Calu3 (cell line): ENCODE measurements around the gene ATMIN. TPM values are rescaled to one million over a fixed set of nuclear protein-coding genes. Genes with fewer than 3 reads are reported as not detected.
A peak's percentile ranks its signal among the peaks of the same experiment; 100 is the strongest.

Source experiments
- BruUV-seq: library from RNA; stranded (reverse); fragments of 400-500 nt; replicated peaks from 2 replicates; lab custom pipeline; 2021; lab: Mats Ljungman, UMichigan
- CTCF ChIA-PET: fragments of 300-600 bp; sonication (Branson Sonifier 250); formaldehyde crosslinking; loops from one replicate; lab custom pipeline; 2022; ENCODE audit warnings: antibody characterized with exemption; lab: Charles Lee
- DNase-seq: peaks from one replicate; pipeline ENCODE4 v3.0.0; 2022
- H3K27ac Mint-ChIP-seq: one replicate; pipeline ENCODE4 v1.8.0; 2022; ENCODE audit warnings: mixed read lengths; ENCODE audit not compliant: unreplicated experiment
- H3K27me3 Mint-ChIP-seq: one replicate; pipeline ENCODE4 v1.8.0; 2022; ENCODE audit warnings: mixed read lengths; ENCODE audit not compliant: unreplicated experiment
- H3K36me3 Mint-ChIP-seq: one replicate; pipeline ENCODE4 v1.8.0; 2022; ENCODE audit warnings: mild to moderate bottlenecking, moderate library complexity, mixed read lengths; ENCODE audit not compliant: insufficient read depth, unreplicated experiment
- H3K4me1 Mint-ChIP-seq: one replicate; pipeline ENCODE4 v1.8.0; 2022; ENCODE audit warnings: mild to moderate bottlenecking, low read depth, mixed read lengths; ENCODE audit not compliant: unreplicated experiment
- H3K4me3 Mint-ChIP-seq: one replicate; pipeline ENCODE4 v1.8.0; 2022; ENCODE audit warnings: mild to moderate bottlenecking, low read depth, moderate library complexity, mixed read lengths; ENCODE audit not compliant: unreplicated experiment
- H3K9me3 Mint-ChIP-seq: one replicate; pipeline ENCODE4 v1.8.0; 2022; ENCODE audit warnings: low read depth, mixed read lengths; ENCODE audit not compliant: unreplicated experiment
- intact Hi-C: fragments of 100-400 bp; cut with micrococcal nuclease; formaldehyde crosslinking; loops from one replicate; pipeline ENCODE4 v1.10.0; 2022; ENCODE audit not compliant: unreplicated experiment
- total RNA-seq: library from RNA; stranded (reverse); gene quantifications from 2 replicates; pipeline ENCODE4 v1.2.3, GENCODE V29; 2022
- TF ChIP-seq, protein P1 (sequence below): fragments of 200-600 bp; IDR thresholded peaks from one replicate; pipeline ENCODE4 v1.8.0; 2022; ENCODE audit warnings: antibody characterized with exemption; ENCODE audit not compliant: unreplicated experiment

Gene ATMIN
- total RNA-seq, 1 experiment from 2014 or later = 64.3 TPM

DNA sequence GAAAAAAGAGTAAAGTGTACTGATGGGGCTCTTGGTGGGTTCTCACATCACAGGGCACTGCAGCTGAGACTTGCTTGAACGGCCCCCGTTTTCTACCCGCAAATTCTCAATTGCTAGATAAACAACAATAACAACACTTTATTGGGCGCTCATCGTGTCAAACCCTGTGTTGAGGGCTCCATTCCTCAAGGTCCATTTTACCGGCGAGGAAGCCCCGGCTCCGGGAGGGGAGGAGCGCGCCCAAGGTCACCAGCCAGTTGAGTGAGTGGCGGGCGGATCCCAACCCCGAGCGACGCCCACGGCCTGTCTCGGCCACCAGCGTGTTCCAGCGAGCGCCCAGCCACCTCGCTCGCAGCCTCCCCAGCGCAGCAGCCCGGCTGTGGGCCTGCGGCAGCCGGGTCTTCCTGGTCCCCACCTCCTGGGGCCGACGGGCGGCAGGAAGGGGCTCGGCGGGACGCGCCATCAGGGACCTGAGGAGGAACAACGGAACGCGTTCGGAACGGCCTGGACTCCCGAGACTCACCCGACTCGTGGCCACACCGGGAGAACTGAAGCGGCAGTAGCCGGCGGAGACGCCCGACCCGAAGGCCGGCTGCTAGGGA, 29.3 kb upstream of the ATMIN start:
- intact Hi-C loops = loop anchor here (5.0 to 10.0 kb wide), 2 partner anchors 74 to 718 kb away; no protein-coding TSS in a partner anchor
- no TSS peak for BruUV-seq
- H3K27ac Mint-ChIP-seq = peak overlapping the region; percentile 99
- peaks cover 37% of the 10 kb centered on the region for H3K4me1 Mint-ChIP-seq
- CTCF ChIA-PET = interaction anchor here (0.9 kb wide), 1 partner anchor 29 kb away, joined by 9 read pairs; the partner anchor contains the start of gene ATMIN
- peaks cover 61% of the 10 kb centered on the region for H3K36me3 Mint-ChIP-seq
- peak overlapping the region; percentile 95 for H3K4me3 Mint-ChIP-seq
- no peaks in the 10 kb centered on the region for H3K27me3 Mint-ChIP-seq
- DNase-seq = peak; percentile 80
- no peaks in the 10 kb centered on the region for H3K9me3 Mint-ChIP-seq
- TF ChIP-seq, protein P1, sequence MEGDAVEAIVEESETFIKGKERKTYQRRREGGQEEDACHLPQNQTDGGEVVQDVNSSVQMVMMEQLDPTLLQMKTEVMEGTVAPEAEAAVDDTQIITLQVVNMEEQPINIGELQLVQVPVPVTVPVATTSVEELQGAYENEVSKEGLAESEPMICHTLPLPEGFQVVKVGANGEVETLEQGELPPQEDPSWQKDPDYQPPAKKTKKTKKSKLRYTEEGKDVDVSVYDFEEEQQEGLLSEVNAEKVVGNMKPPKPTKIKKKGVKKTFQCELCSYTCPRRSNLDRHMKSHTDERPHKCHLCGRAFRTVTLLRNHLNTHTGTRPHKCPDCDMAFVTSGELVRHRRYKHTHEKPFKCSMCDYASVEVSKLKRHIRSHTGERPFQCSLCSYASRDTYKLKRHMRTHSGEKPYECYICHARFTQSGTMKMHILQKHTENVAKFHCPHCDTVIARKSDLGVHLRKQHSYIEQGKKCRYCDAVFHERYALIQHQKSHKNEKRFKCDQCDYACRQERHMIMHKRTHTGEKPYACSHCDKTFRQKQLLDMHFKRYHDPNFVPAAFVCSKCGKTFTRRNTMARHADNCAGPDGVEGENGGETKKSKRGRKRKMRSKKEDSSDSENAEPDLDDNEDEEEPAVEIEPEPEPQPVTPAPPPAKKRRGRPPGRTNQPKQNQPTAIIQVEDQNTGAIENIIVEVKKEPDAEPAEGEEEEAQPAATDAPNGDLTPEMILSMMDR = no peak

DNA sequence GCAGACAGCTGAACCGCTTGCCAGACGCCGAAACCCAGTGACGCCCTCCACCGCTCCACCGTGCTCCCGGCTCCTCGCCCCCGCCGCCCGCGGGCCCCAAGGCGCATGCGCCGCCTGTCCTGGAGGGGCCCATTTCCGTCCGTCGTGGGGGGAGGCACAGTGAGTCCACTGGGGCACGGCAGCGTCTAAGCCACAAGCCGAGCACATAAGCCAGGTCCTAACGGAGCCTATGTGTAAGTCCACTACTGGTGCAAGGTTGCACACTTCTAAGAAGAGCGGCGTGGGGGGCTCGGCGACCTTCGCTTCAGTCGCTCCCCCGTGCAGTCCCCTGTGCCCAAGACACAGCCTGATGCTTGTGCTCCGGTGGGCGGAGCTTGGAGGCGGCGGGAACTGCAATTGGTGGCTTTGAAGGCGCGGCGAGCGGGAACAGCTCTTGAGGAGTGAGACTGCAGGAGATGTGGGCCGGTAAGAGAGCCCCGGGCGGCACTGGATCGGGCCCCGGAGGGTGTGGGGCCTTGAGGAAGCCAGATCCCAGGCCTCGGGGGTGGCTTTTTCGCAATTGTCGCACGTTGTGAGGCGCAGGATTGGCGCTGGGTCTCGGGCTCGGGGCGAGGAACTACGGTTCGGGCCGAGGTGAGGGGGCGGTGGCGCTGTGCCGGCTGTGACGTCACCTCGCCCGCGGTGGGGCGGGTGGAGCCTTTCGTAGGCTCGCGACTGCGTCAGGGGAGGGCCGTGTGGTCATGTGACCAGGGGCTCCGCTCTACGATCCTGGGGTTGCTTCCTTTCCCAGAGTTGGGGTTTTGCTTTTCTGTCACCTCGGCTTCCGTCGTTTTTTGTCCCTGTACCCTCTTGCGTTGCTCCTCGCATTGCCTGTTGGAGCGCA, 28.6 kb upstream of the ATMIN start, which contains the start of the genes CENPN and CMC2:
TSS of gene CENPN (plus strand) at position 402 of the 883 bp plus-strand sequence. CDS start 4,726 bp downstream, outside the sequence.
TSS of gene CMC2 (minus strand) at position 73 of the 883 bp plus-strand sequence. CDS start 9,491 bp downstream, outside the sequence.
- H3K27me3 Mint-ChIP-seq = no peaks in the 10 kb centered on the region
- no peaks in the 10 kb centered on the region for H3K9me3 Mint-ChIP-seq
- H3K4me3 Mint-ChIP-seq = peak within 1 kb of the TSS; percentile 95
- CTCF ChIA-PET = interaction anchor here (0.6 to 0.9 kb wide), 2 partner anchors 29 to 197 kb away, joined by 3 to 9 read pairs; partner anchors contain the start of gene ATMIN
- BruUV-seq = no TSS peak
- H3K4me1 Mint-ChIP-seq = peaks cover 29% of the 10 kb centered on the region
- peak; percentile 98 for DNase-seq
- intact Hi-C loops = loop anchor here (5.0 to 10.0 kb wide), 2 partner anchors 75 to 718 kb away; no protein-coding TSS in a partner anchor
- peaks cover 59% of the 10 kb centered on the region for H3K36me3 Mint-ChIP-seq
- TF ChIP-seq, protein P1 = no peak
- peak within 1 kb of the TSS; percentile 99 for H3K27ac Mint-ChIP-seq

DNA sequence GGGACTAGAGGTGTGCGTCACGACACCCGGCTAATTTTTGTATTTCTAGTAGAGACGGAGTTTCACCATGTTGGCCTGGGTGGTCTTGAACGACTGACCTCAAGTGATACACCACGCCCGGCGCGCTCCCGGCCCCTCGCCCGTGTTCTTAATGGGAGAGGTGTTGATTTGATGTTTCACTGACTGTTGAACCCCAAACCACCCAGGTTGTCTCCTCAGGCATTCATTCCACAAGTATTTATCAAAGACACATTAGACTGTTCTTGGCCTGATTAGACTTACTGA, 27.2 kb upstream of the ATMIN start:
- Mint-ChIP-seq H3K27ac (peak overlapping the region; percentile 99), H3K4me1 (peaks cover 16% of the 10 kb centered on the region), H3K4me3 (peak overlapping the region; percentile 95), H3K36me3 (peaks cover 68% of the 10 kb centered on the region), H3K27me3 (no peaks in the 10 kb centered on the region), H3K9me3 (no peaks in the 10 kb centered on the region)
- DNase-seq = no peak
- no TSS peak for BruUV-seq
- intact Hi-C loops = loop anchor here (5.0 to 10.0 kb wide), 2 partner anchors 76 to 716 kb away; no protein-coding TSS in a partner anchor
- TF ChIP-seq, protein P1 = no peak
- CTCF ChIA-PET = interaction anchor here (0.6 kb wide), 1 partner anchor 84 kb away, joined by 4 read pairs; no protein-coding TSS in a partner anchor

DNA sequence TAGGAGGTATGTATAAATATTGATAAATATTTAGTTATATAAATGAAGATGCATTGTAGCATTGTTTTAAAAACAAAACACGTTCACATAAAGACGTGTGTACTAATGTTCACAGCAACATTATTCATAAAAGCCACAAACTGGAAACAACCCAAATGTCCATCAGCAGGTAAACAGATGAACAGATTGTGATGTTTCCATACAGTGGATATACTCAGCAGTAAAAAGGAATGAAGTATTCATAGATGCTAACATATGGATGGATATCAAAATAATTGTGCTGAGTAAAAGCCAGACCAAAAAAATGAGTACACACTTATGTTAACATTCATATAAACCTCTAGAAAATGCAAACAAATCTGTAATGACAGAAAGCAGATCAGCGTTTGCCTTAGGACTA, 22.7 kb upstream of the ATMIN start:
- no peak for DNase-seq
- no TSS peak for BruUV-seq
- Mint-ChIP-seq H3K27ac (no peak overlapping the region), H3K4me3 (no peak overlapping the region), H3K27me3 (no peaks in the 10 kb centered on the region), H3K36me3 (peaks cover 48% of the 10 kb centered on the region), H3K9me3 (no peaks in the 10 kb centered on the region), H3K4me1 (no peaks in the 10 kb centered on the region)
- intact Hi-C loops = no loop called here
- TF ChIP-seq, protein P1 = no peak
- CTCF ChIA-PET = no interaction called here
